Astrocyte of the cerebellum (primary cell): ENCODE measurements around the gene TIPRL.
"Not testable (repeated sequence)": the region's sequence is repeated elsewhere in the genome, so short reads cannot be mapped to it uniquely, and the experiment has no call there.

Experiments used
- DNase-seq: peaks from one replicate; pipeline ENCODE4 v3.0.0-alpha.2; 2011; ENCODE audit warnings: low read depth
- H3K4me3 ChIP-seq: 2 replicates; pipeline ENCODE4 v1.5.1; 2011; ENCODE audit warnings: mild to moderate bottlenecking, low read depth, low read length, moderate library complexity
- in situ Hi-C: cut with HindIII; loops from 2 replicates; pipeline ENCODE4 v1.10.0; 2017; ENCODE audit warnings: low sequenced_read_pairs
- TF ChIP-seq, protein P1 (sequence below): IDR thresholded peaks from 2 replicates; pipeline ENCODE4 v1.5.1; 2012; ENCODE audit warnings: low read length, low read depth, moderate library complexity, mild to moderate bottlenecking; ENCODE audit errors: missing control alignments

The TIPRL gene

DNA sequence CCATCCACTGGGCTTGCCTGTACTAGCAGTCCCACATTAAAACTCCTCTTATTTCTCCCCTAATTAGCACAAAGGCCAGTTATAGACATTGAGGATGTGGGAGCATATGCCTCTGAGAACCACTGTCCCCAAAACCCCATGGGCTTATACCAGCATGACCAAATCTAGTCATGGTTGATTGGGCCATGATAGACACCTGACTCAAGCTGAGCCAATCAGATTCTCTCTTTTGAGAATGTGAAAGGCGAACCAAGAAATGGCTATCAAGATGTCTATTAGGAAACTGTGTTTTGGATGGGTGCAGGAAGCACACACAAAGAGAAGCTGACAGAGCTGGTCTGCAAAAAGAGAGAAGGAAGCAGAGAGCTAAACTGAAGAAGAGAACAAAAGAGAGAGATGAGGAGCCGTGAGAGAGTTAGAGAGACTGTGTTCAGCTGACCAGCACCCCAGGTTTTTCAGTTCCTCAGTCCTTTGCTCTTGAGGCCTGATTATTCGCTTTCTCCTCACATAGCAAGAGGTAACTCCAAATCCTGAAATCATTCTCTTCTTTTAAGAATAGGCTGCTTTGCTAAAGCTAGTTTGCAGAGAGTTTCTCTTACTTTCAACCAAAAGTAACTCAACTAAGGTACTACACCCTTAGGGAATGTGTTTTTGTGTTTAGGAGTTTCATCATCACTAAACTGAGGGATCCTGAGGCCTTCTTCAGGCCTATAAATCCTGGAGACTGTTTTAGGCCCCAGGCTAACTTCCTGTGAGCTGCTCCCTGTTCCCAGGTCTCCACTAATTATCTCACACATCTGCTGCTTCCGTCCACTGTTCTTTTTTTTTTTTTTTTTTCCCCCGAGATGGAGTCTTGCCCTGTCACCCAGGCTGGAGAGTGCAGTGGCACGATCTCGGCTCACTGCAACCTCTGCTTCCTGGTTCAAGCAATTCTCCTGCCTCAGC is 7.9 kb upstream of the TIPRL start:
- no peak overlapping the region for H3K4me3 ChIP-seq
- no peak for DNase-seq
- in situ Hi-C loops, result no loop called here
- TF ChIP-seq, protein P1, sequence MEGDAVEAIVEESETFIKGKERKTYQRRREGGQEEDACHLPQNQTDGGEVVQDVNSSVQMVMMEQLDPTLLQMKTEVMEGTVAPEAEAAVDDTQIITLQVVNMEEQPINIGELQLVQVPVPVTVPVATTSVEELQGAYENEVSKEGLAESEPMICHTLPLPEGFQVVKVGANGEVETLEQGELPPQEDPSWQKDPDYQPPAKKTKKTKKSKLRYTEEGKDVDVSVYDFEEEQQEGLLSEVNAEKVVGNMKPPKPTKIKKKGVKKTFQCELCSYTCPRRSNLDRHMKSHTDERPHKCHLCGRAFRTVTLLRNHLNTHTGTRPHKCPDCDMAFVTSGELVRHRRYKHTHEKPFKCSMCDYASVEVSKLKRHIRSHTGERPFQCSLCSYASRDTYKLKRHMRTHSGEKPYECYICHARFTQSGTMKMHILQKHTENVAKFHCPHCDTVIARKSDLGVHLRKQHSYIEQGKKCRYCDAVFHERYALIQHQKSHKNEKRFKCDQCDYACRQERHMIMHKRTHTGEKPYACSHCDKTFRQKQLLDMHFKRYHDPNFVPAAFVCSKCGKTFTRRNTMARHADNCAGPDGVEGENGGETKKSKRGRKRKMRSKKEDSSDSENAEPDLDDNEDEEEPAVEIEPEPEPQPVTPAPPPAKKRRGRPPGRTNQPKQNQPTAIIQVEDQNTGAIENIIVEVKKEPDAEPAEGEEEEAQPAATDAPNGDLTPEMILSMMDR, result no peak

- TF ChIP-seq, protein P1, result no peak
- no peak overlapping the region for H3K4me3 ChIP-seq
- in situ Hi-C loops, result no loop called here
- no peak for DNase-seq
Observed at GRCh38 chr1:168172250-168172915, 6.4 kb upstream of the TIPRL start.

GRCh38 chr1:168178227-168178637 is 530 bp upstream of the TIPRL start:
- TF ChIP-seq, protein P1, result no peak
- in situ Hi-C loops, result no loop called here
- DNase-seq, result no peak
- H3K4me3 ChIP-seq, result peak overlapping the region; percentile 64

DNA sequence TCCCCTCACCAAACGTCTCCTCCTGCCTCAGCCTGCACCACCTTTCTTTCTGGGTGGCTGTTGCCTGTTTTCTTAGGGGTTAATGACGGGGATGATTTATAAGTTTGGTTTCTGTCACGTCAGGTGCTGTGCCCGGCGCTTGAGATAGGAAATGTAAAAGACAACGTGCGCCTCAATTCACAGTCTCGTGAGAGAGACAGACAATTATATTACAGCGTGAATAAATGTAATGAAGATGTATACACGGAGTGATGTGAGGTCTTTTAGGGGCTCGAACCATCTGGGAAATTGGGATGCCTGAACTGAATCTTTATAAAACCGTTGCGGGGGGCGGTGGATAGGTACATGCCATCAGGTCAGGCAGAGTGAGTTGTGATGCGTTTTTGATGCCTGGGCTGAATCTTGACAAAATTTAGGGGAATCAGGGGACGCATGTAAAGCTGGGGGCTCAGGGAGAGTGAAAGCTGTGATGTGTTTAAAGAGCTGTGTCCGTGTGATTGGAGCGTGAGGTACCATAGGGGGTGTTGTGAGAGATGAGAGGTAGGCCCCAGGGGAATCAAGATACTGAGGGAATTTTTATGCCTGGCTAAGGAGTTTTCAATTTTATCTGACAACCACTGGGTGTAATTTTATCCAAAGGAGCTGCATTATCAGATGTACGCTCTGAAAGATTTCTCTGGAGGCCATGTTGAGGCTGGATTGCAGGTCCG is 831 bp downstream of the TIPRL start:
- TF ChIP-seq, protein P1, result no peak
- H3K4me3 ChIP-seq, result peak overlapping the region; percentile 64
- in situ Hi-C loops, result no loop called here
- no peak for DNase-seq

- in situ Hi-C loops, result no loop called here
- peak overlapping the region; percentile 64 for H3K4me3 ChIP-seq
- DNase-seq, result no peak
- TF ChIP-seq, protein P1, result no peak
Observed at GRCh38 chr1:168180148-168180524, 1.4 kb downstream of the TIPRL start.

- DNase-seq, in situ Hi-C loops, H3K4me3 ChIP-seq: not testable (repeated sequence)
Observed at GRCh38 chr1:168181063-168181720, 2.4 kb downstream of the TIPRL start.
